PFSK-1 (cell line): ENCODE measurements around the gene TP63.

Source experiments
- FOXP2 ChIP-seq: optimal IDR thresholded peaks from 2 replicates; pipeline ENCODE3; 2011; ENCODE audit warnings: borderline replicate concordance, control low read depth, inconsistent platforms; ENCODE audit not compliant: insufficient read depth; ENCODE audit errors: extremely low read length, extremely low read depth
- POLR2AphosphoS5 ChIP-seq: IDR thresholded peaks from 2 replicates; pipeline ENCODE4 v1.6.1; 2012; ENCODE audit warnings: low read depth, mild to moderate bottlenecking, control low read depth, low read length, moderate library complexity
- REST ChIP-seq, 2 experiments: IDR thresholded peaks; 2 replicates each; pipeline versions ENCODE4 v1.6.1 to v1.8.0; 2011 to 2012; ENCODE audit warnings: low read depth in 2 of 2, low read length in 2 of 2, control low read depth in 1 of 2, inconsistent platforms in 1 of 2, mild to moderate bottlenecking in 1 of 2, moderate library complexity in 1 of 2; ENCODE audit not compliant: insufficient read depth in 1 of 2
- SIN3A ChIP-seq: IDR thresholded peaks from 2 replicates; pipeline ENCODE4 v1.6.1; 2012; ENCODE audit warnings: mild to moderate bottlenecking, low read length, moderate library complexity, borderline replicate concordance; ENCODE audit not compliant: insufficient read depth
- TAF1 ChIP-seq: IDR thresholded peaks from 2 replicates; pipeline ENCODE4 v1.6.1; 2012; ENCODE audit warnings: low read length, control low read depth, borderline replicate concordance; ENCODE audit not compliant: insufficient read depth

Gene TP63

GRCh38 chr3:189842681-189843602 lies 211.8 kb downstream of the TP63 start:
- no peak for TF ChIP-seq REST (IDR thresholded peaks at IDR 0.05; ENCODE audit: insufficient read depth in 1 of 2, low read depth in 2 of 2, low read length in 2 of 2)
- TF ChIP-seq TAF1 = no peak
- TF ChIP-seq FOXP2 = no peak
- TF ChIP-seq SIN3A = no peak
- TF ChIP-seq POLR2AphosphoS5 = no peak

- TF ChIP-seq SIN3A (no peak), FOXP2 (no peak), REST (IDR thresholded peaks at IDR 0.05; ENCODE audit: insufficient read depth in 1 of 2, low read depth in 2 of 2, low read length in 2 of 2) (no peak), TAF1 (no peak), POLR2AphosphoS5 (no peak)
These were observed 213.9 kb downstream of the TP63 start for GRCh38 chr3:189845069-189845468.

- TF ChIP-seq TAF1 (no peak), REST (IDR thresholded peaks at IDR 0.05; ENCODE audit: insufficient read depth in 1 of 2, low read depth in 2 of 2, low read length in 2 of 2) (no peak), FOXP2 (no peak), SIN3A (no peak), POLR2AphosphoS5 (no peak)
These were observed 217.3 kb downstream of the TP63 start for GRCh38 chr3:189848395-189849040.

GRCh38 chr3:189849262-189849661 lies 218.1 kb downstream of the TP63 start:
- TF ChIP-seq REST (IDR thresholded peaks at IDR 0.05; ENCODE audit: insufficient read depth in 1 of 2, low read depth in 2 of 2, low read length in 2 of 2) (no peak), POLR2AphosphoS5 (no peak), TAF1 (no peak), FOXP2 (no peak), SIN3A (no peak)
